HG02623 (cell line): ENCODE data around the gene CREB5.

Experiments used
- ATAC-seq: cut with Tn5 transposase; IDR thresholded peaks from one replicate; pipeline ENCODE4 v1.9.1; 2021; ENCODE audit warnings: moderate library complexity; ENCODE audit not compliant: unreplicated experiment

CREB5 gene

DNA sequence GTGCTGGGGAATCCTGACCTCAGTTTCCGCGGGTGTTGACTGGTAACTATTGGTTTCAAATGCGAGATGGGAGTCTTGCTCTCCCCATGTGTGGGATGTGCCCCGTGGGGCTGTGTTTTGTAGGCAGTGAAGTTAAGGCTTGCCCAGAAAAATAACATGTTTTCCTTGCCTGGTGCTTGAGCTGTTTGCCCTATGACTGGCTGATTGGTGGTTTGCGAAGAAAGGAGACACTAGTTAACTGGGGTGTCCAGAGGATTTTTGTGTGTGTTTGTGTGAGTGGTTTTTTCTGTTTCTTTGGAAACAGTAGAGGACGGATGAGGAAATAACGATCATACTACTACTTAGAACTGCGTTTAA, 61.9 kb downstream of the CREB5 start:
- no peak for ATAC-seq

DNA sequence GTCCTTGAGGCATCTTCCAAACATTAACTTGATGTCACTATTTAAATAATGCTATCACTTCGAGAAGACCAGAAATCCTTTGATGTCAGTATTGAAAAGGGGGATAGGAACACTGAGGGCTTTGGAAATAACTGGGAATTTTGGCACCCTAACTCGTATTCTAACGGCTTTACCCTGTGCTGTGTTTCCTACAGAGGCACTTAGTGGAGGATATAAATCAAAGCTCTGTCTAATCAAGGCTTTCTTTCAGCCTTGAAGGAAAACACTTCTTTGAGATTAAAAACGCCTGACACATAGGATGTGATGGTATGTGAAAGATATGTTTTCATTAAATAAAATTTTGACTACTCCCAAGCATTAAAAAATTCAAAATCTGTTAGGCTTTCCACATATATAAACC, 62.3 kb downstream of the CREB5 start:
- ATAC-seq, result no peak

GRCh38 chr7:28477041-28477442, 64.7 kb downstream of the CREB5 start:
- ATAC-seq, result no peak

- ATAC-seq, result no peak
Measured at GRCh38 chr7:28478656-28479055, 66.3 kb downstream of the CREB5 start.

GRCh38 chr7:28479507-28479947, 67.2 kb downstream of the CREB5 start:
- peak; percentile 56 for ATAC-seq

DNA sequence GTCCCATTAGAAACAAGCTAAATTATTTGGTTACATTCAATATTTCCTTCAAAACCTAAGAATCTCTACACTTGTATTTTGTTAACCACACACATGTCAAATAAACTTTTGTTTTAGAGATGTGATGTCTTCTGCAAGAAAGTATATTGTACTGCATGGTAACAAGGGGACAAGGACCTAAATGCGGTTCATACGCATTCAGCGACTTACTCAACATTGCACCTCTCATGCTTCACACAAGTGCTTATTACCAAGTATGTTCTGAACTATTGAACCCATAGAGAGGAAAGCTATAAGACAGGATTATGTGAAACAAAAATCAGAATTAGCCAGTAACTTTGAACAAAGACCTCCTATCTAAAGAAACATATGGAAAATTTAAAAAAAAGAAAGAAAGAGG, 68.3 kb downstream of the CREB5 start:
- no peak for ATAC-seq

DNA sequence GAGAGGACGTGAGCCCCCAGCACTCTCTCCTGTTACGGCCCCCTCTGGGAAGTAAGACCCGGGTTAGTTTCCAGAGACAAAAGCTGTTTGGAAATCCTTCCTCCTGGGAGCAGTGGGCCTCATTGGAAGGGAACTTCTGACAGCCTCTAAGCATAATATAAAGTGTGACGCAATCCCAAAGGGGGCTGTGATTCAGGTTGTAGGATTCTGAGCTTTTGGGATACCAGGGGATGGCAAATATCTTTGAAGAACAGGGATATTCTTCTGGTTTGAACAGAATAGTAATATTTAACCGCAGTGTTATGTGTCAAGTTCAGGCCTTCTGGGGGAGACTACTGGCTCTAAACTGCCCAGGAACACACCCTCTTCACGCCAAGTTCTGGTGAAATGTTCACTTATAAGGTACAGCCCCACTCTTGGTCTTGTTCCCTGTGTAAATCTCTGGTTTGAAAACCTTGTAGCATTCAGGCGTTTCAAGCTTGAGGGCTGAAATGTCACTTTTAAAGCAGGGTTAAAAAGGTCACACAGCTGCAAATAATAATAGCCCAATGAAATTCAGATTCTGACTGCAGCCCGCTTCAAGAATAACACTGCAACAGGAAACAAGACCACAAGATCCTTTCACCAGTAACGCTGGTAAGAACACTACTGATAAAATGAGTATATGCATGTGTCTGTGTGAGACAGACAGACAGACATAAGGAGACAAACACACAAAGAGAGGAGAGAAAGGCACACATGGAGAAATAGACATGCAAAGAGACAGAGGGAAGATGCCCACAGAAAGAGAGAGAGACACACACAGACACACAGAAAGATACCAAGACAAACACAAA, 69.0 kb downstream of the CREB5 start:
- peak; percentile 70 for ATAC-seq

- no peak for ATAC-seq
Measured at GRCh38 chr7:28483112-28483511, 70.8 kb downstream of the CREB5 start.

DNA sequence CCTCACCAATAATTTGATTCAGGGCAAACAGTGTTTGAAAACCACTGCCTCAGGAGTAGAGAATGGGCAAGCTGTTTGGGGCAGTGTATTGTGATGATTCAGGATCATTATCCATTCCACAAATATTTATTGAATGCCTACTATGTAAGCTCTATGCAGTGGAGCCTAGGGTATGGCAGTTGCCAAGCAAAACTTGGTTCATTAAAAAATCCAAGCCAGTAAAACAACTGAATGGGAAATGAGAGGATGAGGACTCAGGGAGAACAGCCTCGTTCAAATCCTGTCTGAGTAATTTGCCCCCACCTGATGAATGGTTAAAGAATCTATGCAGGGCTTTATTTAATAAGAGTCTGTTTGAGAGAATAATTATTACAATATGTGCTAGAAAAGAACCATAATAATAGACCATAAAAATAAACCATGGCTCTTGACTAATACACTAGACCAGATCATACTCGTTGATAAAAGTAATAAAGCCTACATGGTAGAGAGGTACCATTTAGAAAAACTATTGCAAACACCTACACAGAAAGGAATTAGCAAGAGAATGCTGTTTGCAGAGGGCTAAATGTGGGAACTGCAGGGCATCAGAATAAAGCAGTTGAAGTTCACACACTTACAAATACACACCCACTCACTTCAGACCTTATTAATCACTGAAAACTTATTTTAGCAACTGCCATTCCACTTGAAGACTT, 71.7 kb downstream of the CREB5 start:
- no peak for ATAC-seq

GRCh38 chr7:28484606-28484935, 72.3 kb downstream of the CREB5 start:
- ATAC-seq, result no peak

DNA sequence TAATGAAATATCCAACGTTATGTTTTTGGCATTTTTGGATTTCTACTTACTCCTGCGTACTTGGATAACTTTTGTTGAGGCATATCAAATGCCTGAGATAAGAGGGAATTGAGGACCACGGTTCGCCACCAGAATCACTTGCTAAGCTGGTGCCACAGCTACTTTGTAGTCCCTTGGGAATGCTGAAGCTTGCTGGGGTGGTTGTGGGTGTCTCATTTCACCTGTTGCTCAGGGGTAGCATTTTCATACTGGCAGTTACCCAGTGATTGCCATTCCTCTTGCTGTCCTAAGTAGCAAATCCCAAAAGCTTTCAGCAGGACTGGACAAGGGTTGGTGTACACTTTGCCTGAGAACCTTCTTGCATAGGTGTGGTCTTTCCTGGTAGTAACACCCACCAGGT, 75.2 kb downstream of the CREB5 start:
- ATAC-seq, result no peak

GRCh38 chr7:28488061-28488791, 75.9 kb downstream of the CREB5 start:
- no peak for ATAC-seq

DNA sequence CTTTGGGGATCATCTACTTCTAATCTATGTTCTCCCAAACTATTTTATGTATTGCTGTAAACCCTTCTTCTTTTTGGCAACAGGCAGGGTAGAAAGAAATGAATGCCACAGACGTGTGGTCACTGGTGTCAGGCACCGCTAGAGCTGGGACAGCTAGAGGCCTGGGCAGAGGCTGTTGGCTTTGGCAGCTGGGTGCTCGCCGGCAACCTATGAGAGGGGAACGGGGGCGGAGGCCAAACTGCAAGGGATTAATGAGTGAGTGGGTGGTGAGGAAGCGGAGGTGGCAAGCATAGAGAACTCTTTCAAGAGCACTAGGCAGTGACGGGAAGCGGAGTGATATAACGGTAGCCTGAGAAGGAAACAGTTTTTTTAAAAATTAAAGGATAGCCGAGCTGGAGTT, 78.5 kb downstream of the CREB5 start:
- no peak for ATAC-seq

GRCh38 chr7:28493477-28493876, 81.2 kb downstream of the CREB5 start:
- no peak for ATAC-seq

DNA sequence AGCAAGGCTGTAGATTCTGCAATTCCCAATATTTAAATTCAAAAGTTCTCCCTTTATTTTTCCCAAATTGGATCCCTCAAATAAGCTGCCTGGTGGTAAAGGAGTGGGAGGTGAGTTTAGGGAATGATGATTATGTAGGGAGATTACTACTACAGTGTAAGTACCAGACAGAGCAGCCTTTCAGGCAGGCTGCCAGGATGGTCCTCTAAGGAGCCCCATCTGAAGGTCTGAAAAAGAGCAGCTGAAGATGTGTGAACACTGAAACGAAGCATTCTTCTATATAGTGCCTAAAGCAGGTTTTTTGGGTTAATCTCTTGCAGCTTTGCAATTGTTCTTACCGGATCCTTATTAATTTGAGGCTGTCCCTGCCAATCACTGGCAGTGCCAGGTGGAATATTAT, 84.7 kb downstream of the CREB5 start:
- ATAC-seq, result no peak

- no peak for ATAC-seq
Measured at GRCh38 chr7:28498636-28499035, 86.3 kb downstream of the CREB5 start.

DNA sequence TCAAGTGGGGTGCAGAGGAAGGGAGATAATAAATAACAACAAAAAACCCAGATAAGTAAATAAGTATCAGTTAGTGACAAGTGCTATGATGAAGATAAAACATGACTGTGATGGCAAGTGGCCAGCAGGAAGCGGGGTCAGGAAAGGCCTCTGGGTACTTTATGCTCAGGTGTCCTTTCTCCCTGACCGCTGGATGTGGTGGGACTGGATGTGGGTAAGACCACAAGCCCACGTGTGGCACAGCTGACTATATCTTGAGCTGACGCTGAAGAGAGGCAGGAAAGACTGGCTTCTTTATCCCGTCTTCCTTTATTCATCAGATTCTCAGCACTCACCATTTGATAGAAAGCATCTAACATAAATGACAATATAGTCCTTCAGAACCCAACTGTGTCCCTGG, 87.8 kb downstream of the CREB5 start:
- no peak for ATAC-seq

DNA sequence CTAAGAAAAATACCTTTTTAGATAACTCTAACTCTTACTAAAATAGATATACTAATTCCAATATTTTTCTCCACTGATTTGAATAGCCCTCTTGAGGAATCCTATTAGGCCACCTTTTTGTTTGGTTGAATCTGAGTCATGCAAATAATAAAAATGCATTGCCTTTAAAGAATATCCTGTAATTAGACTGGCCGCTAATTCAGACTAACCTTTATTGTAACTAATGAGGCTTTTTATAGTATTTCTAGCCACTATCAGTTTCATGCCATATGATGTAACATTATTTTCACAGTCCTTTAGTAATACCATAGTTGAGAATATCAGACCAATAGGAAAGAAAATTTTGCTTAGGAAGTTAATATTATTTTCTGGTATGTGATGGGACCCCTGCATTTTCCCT, 90.1 kb downstream of the CREB5 start:
- ATAC-seq, result no peak

- no peak for ATAC-seq
Measured at GRCh38 chr7:28503396-28503795, 91.1 kb downstream of the CREB5 start.

- ATAC-seq, result no peak
Measured at GRCh38 chr7:28505014-28505413, 92.7 kb downstream of the CREB5 start.

- no peak for ATAC-seq
Measured at GRCh38 chr7:28505867-28506266, 93.5 kb downstream of the CREB5 start.
